ENCODE data around the gene HES7. TPM values are rescaled to one million over a fixed set of nuclear protein-coding genes. Genes with fewer than 3 reads are reported as not detected.

HES7 gene
- under 1 TPM in 1 of 2 donors, not detected in 1; 0.67 TPM for total RNA-seq

DNA sequence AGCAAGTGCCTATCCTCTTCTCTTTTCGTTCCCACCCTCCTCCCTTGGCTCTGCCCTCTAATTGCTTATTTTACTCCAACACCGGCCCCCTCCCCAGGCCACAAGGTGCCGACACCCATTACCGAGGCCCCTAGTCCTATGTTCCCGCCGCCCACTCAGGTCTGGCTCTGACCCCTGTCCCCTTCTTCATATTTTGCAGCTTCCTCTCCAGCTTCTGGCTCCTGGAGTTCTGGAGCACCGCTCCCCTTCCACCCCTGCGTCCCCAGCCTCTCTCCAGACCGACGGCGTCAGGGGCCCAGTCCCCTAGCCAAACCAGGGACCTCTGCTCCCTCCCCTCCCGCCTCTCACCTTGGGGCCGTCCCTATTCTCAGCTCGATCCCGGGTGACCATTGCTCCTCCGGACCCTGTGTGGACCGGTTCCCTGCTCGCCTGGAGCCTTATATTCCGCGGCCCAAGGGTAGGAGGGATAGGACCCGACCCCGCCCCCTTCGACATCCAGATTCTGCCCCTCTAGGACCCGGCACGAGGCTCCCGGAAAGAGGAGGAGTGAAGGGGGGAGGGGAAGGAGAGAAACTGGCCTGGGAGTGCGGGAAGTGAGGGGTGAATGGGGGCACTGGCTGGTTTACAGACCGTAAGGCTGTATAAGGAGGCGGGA, at the start of gene HES7:
Gene HES7 (minus strand): TSS at position 412 of the 655 bp plus-strand sequence. CDS start 22 bp downstream, at position 390.

DNA sequence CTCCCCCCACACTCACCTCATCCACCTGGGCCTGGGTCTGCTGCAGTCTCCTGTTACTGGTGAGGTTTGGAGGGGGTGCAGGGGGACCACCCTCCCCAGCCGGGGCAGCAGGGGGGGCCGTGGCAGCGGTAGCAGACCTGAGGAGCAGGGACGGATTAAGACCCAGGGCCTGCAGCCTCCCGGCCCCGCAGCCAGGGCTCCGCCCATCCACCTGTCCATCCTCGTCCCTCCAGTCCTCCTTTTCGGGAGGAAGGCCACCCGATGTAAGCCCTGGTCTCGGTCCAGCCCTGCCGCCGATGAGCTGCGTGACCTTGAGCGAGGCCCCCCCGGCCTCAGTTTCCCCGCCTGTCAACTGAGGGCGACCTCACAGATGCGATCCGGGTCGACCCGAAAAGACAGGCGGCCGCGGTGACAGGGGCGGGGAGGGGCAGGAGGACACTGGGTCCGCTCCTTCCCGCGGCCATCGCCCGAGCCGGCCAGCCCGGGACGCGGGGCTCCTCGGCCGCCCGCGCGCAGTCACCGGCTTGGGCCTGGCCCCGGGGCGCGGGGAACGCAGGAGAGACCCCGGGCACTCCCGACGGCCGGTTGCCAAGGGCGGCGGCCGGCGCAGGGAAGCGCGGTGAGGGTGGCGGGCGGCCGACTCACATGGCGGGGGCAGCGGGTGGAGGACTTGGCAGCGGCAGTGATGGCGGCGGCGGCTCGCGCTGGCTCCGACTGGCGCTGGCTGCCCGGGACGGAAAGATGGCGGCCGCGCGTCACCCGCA, 38.5 kb upstream of the HES7 start, which contains the start of gene VAMP2:
Gene VAMP2 (minus strand): TSS at position 716 of the 764 bp plus-strand sequence. CDS start 69 bp downstream, at position 647.

DNA sequence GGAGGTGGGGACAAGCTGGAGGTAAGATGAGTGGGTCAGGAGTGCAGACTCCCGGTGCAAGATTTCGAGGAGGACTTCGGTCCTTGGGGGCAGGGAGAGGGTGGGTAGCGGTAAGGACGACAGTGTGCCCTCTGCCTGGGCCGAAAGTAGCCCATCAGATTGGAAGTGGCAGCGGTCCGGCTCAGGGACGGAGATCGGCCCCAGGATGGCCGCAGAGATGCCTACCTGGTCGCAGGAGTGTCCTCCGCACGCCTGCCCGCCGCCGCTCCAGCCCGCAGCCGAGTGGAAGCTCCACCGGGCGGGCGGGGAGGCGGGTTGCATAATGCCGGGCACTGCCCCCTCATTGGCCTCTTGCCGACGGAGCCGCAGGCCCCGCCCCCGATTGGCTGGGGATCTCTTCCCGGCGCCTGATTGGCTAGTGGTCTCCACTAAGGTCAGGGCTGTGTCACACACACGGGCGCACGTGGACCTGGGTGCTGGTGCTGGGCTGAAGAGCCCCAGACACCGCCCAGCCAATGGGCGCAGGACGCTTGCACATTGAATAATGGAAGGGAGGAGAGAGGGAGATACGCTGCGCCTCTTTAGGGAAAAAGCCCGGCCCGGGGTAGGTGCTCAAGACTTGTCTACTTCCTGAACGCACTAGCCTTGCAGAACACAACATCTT, 28.3 kb upstream of the HES7 start, which contains the start of gene PER1:
Gene PER1 (minus strand): TSS at position 293 of the 664 bp plus-strand sequence. CDS start 1,698 bp downstream, outside the sequence.

DNA sequence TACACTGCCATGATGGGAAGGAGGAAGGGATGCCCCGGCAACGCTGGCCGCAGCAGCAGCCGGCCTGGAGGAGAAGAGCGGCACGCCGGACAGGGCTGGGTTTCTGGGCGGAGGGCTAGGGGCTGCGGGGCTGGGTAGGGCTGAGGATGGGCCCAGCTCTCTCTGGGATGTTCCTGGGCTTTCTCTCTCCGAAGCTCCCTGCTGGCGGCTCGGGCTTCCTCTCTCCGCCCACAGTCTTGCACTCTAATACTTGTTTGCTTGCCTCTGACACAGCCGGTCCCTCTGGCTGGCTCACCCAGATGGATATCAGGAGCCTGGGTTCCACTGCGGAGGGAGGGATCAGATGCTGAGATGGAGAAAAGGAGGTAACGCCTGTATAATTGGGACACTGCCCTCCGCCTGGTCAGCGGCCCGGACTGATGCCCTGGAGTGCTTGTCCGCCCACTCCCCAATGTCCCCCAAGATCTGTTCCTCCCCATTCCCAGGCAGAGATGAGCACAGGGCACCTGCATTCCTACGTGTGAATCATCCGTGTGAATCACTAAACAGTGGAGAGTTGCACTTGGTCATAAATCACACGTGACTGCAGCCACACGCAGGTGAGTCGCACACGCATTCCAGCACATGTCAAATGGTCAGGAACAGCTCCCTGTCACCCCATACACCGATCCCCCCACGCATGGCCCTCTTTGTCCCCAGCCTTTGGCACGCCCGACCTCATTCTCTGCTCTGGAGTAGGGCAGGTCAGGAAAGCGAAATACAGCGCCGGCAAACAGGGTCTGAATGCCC, 5.7 kb downstream of the HES7 start, which contains the start of gene ALOXE3:
Gene ALOXE3 (minus strand): TSS at position 535 of the 789 bp plus-strand sequence. CDS start 524 bp downstream, at position 11.

DNA sequence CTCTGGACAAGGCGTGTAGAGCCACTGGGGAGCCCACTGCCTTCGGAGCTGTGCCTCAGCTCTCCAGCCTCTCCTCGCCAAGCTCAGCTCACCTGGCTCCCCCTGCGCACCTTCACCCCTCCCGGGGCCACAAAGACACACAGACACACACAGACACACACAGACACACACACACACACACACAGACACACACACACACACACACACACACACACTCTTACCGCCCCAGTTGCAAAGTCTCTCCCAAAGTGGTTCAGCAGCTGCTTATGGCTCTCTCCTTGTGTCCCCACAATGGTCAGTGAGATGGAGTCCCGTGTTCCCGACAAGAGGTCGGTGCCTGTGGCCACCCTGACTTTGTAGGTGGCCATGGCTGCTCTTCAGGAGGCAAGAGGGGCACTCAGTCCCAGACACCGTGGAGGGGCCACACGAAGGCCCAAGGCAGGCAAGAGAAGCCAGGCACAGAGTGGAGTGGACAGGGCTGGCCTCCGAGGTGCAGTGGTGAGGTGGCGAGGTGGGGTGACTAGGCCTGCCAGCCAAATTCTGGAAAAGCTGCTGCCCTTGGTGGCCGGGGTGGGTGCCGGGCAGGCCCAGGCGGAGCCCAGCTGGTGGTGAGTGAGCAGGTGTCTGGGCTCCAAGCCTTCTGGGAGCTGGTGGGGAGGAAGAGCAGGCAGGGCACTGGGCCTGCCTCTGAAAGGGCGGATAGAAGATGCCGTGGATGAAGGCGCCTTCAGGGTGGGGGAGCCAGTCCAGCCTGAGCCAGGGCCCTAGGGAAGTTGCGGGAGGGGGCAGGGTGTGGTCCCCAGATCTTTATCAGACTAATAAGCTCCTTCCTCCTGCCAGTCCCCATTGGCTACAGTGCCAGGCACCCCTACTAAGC, 36.6 kb downstream of the HES7 start, which contains the start of gene ALOX12B:
Gene ALOX12B (minus strand): TSS at position 642 of the 877 bp plus-strand sequence. CDS start 274 bp downstream, at position 368.

Small RNA genes within 50 kb of the gene (small RNA-seq; reads per million reads assigned to genes)
- 0 reads per million in 2 donors for gene MIR4314

Other genes starting within 250 kb of the HES7 start
- 10 to 100 TPM; 46.8 to 69.9 TPM for gene CHD3, start 235.3 kb downstream of the HES7 start, total RNA-seq
- 1 to 10 TPM in 1 of 2 donors, under 1 TPM in 1; 1.00 to 1.7 TPM for gene RNF227, start 207.8 kb downstream of the HES7 start, total RNA-seq
- under 1 TPM; under 0.01 to 0.69 TPM for gene KCNAB3, start 194.2 kb downstream of the HES7 start, total RNA-seq
- gene TRAPPC1, start 192.2 kb downstream of the HES7 start, total RNA-seq: 10 to 100 TPM; 41.3 to 48.6 TPM
- gene CNTROB, start 191.9 kb downstream of the HES7 start, total RNA-seq: 10 to 100 TPM; 22.3 to 24.8 TPM
- 1 to 10 TPM in 1 of 2 donors, not detected in 1; 1.4 TPM for gene GUCY2D, start 121.5 kb downstream of the HES7 start, total RNA-seq
- gene ALOX15B, start 85.0 kb downstream of the HES7 start, total RNA-seq: under 1 TPM in 1 of 2 donors, not detected in 1; under 0.01 TPM
- not detected for gene ALOX12B, start 36.4 kb downstream of the HES7 start, total RNA-seq
- gene ALOXE3, start 5.6 kb downstream of the HES7 start, total RNA-seq: not detected
- gene PER1, start 28.3 kb upstream of the HES7 start, total RNA-seq: 10 to 100 TPM; 22.0 to 25.5 TPM
- 1 to 10 TPM; 5.5 to 6.3 TPM for gene VAMP2, start 38.8 kb upstream of the HES7 start, total RNA-seq
- 10 to 100 TPM; 24.1 to 32.0 TPM for gene TMEM107, start 52.3 kb upstream of the HES7 start, total RNA-seq
- 1 to 10 TPM; 6.3 to 8.9 TPM for gene BORCS6, start 66.1 kb upstream of the HES7 start, total RNA-seq
- 10 to 100 TPM; 23.7 to 88.6 TPM for gene AURKB, start 86.5 kb upstream of the HES7 start, total RNA-seq
- gene CTC1, start 124.0 kb upstream of the HES7 start, total RNA-seq: 1 to 10 TPM; 5.0 to 5.5 TPM
- 10 to 100 TPM; 44.7 to 78.3 TPM for gene PFAS, start 125.2 kb upstream of the HES7 start, total RNA-seq
- 10 to 100 TPM in 1 of 2 donors, 1 to 10 TPM in 1; 8.3 to 14.0 TPM for gene RANGRF, start 164.6 kb upstream of the HES7 start, total RNA-seq
- gene SLC25A35, start 171.3 kb upstream of the HES7 start, total RNA-seq: 1 to 10 TPM in 1 of 2 donors, under 1 TPM in 1; 0.67 to 1.4 TPM
- gene ARHGEF15, start 186.1 kb upstream of the HES7 start, total RNA-seq: not detected
- gene ODF4, start 215.7 kb upstream of the HES7 start, total RNA-seq: not detected

All from melanocyte of skin (primary cell).